Esophagus muscularis mucosa (tissue), 4 donors: ENCODE results near the gene ATP10A. TPM values are rescaled to one million over a fixed set of nuclear protein-coding genes. Genes with fewer than 3 reads are reported as not detected.

Source experiments
- DNase-seq: peaks from one replicate; pipeline ENCODE4 v3.0.0-alpha.2; 2017; ENCODE audit errors: extremely low spot score
- H3K27ac ChIP-seq, 4 donors: fragments of 200-600 bp; sonication (generic); replicated peaks in 1 of 4; 1 replicate in 3 of 4; 2 replicates in 1 of 4; pipeline ENCODE4 v1.5.1; 2016 to 2019; ENCODE audit warnings: mild to moderate bottlenecking in 1 of 4
- H3K27me3 ChIP-seq, 4 donors: fragments of 200-600 bp; sonication (generic); one replicate each; pipeline versions ENCODE4 v1.5.1 to v1.6.0; 2016 to 2019
- H3K36me3 ChIP-seq, 4 donors: fragments of 200-600 bp; sonication (generic); one replicate each; pipeline ENCODE4 v1.5.1; 2016 to 2019
- H3K4me1 ChIP-seq, 4 donors: fragments of 200-600 bp; sonication (generic); one replicate each; pipeline ENCODE4 v1.5.1; 2016 to 2019
- H3K4me3 ChIP-seq, 4 donors: fragments of 200-600 bp; sonication (generic); 1 replicate in 2 of 4; 2 replicates in 2 of 4; pipeline ENCODE4 v1.5.1; 2016 to 2019; ENCODE audit warnings: mild to moderate bottlenecking in 4 of 4, moderate library complexity in 1 of 4
- H3K9me3 ChIP-seq, 4 donors: fragments of 200-600 bp; sonication (generic); 1 replicate in 3 of 4; 2 replicates in 1 of 4; pipeline ENCODE4 v1.5.1; 2016 to 2019
- CTCF ChIP-seq, 3 experiments: fragments of 200-600 bp in 2 of 3; fragments of 450-650 bp in 1 of 3; sonication (generic) in 2 of 3; IDR thresholded peaks; one replicate each; pipeline ENCODE4 v1.5.1; 2017 to 2019; ENCODE audit warnings: antibody characterized with exemption in 3 of 3, mild to moderate bottlenecking in 2 of 3, moderate library complexity in 1 of 3
- EP300 ChIP-seq: sonication (generic); formaldehyde crosslinking; IDR thresholded peaks from one replicate; pipeline ENCODE4 v1.6.1; 2017; ENCODE audit warnings: antibody characterized with exemption
- POLR2A ChIP-seq: fragments of 450-650 bp; IDR thresholded peaks from one replicate; pipeline ENCODE4 v1.6.1; 2017; ENCODE audit warnings: antibody characterized with exemption, moderate library complexity, mild to moderate bottlenecking, low read depth
- POLR2AphosphoS5 ChIP-seq, 2 donors: sonication (generic); formaldehyde crosslinking; IDR thresholded peaks; one replicate each; pipeline ENCODE4 v1.6.1; 2017; ENCODE audit warnings: antibody characterized with exemption in 2 of 2
- WGBS: methylation state at CpG from one replicate; pipeline ENCODE4 v1.1.5; 2018; 5-methylcytosine and 5-hydroxymethylcytosine counted together
- intact Hi-C: fragments of 100-400 bp; cut with DNase I; formaldehyde crosslinking; loops from one replicate; pipeline ENCODE4 v1.15.1; 2023
- total RNA-seq, 4 donors: library from RNA; depleted of rRNA; stranded (reverse); fragments of >200 nt; gene quantifications; one replicate each; pipeline versions ENCODE4 v1.1.0 to v1.2.1, GENCODE V29; 2016

The ATP10A gene
- total RNA-seq, 4 donors from 2014 or later: 23.9 to 51.9 (median 32.6) TPM

- intact Hi-C loops: no loop called here
- WGBS: 87% methylated on average over 19 of the region's 19 CpGs
- TF ChIP-seq CTCF (IDR thresholded peaks at IDR 0.05): no peak
- Histone ChIP-seq H3K36me3 (peaks cover 0 to 48% (median 8%) of the 10 kb centered on the region in 4 donors), H3K9me3 (no peaks in the 10 kb centered on the region), H3K27me3 (no peaks in the 10 kb centered on the region), H3K4me1 (peaks cover 0 to 9% (median 0%) of the 10 kb centered on the region in 4 donors), H3K4me3 (no peak overlapping the region), H3K27ac (no peak overlapping the region)
- no peak for DNase-seq
Observed at GRCh38 chr15:25701721-25702465, 161.2 kb downstream of the ATP10A start.

- no peaks in the 10 kb centered on the region for H3K27me3 ChIP-seq
- WGBS: 92% methylated on average over 7 of the region's 7 CpGs
- H3K4me1 ChIP-seq: peaks cover 0 to 11% (median 0%) of the 10 kb centered on the region in 4 donors
- no peak overlapping the region for H3K4me3 ChIP-seq
- no peaks in the 10 kb centered on the region for H3K9me3 ChIP-seq
- TF ChIP-seq CTCF (IDR thresholded peaks at IDR 0.05) (no peak), POLR2A (no peak), POLR2AphosphoS5 (IDR thresholded peaks at IDR 0.05) (no peak), EP300 (no peak)
- DNase-seq: no peak
- H3K36me3 ChIP-seq: peaks cover 0 to 48% (median 15%) of the 10 kb centered on the region in 4 donors
- no peak overlapping the region for H3K27ac ChIP-seq
- intact Hi-C loops: no loop called here
Observed at GRCh38 chr15:25700916-25701315, 162.2 kb downstream of the ATP10A start.

- Histone ChIP-seq H3K27me3 (no peaks in the 10 kb centered on the region), H3K4me3 (no peak overlapping the region), H3K4me1 (peaks cover 0 to 21% (median 8%) of the 10 kb centered on the region in 4 donors), H3K36me3 (peaks cover 0 to 69% (median 37%) of the 10 kb centered on the region in 4 donors), H3K27ac (no peak overlapping the region), H3K9me3 (no peaks in the 10 kb centered on the region)
- DNase-seq: no peak
- TF ChIP-seq POLR2A (no peak), EP300 (no peak), POLR2AphosphoS5 (IDR thresholded peaks at IDR 0.05) (no peak), CTCF (IDR thresholded peaks at IDR 0.05) (no peak)
- WGBS: 86% methylated on average over 1 of the region's 1 CpG
- intact Hi-C loops: no loop called here
Observed at GRCh38 chr15:25697586-25697985, 165.5 kb downstream of the ATP10A start.

GRCh38 chr15:25695875-25696760 lies 167.0 kb downstream of the ATP10A start:
- peaks cover 0 to 60% (median 33%) of the 10 kb centered on the region in 4 donors for H3K36me3 ChIP-seq
- TF ChIP-seq POLR2AphosphoS5 (IDR thresholded peaks at IDR 0.05) (no peak), CTCF (IDR thresholded peaks at IDR 0.05) (no peak), EP300 (no peak), POLR2A (no peak)
- H3K4me3 ChIP-seq: no peak overlapping the region
- H3K4me1 ChIP-seq: peaks cover 0 to 32% (median 16%) of the 10 kb centered on the region in 4 donors
- no peaks in the 10 kb centered on the region for H3K9me3 ChIP-seq
- no peak overlapping the region for H3K27ac ChIP-seq
- DNase-seq: no peak
- WGBS: 83% methylated on average over 15 of the region's 17 CpGs
- intact Hi-C loops: loop anchor here (2.0 kb wide), 2 partner anchors 183 to 239 kb away; no protein-coding TSS in a partner anchor
- H3K27me3 ChIP-seq: no peaks in the 10 kb centered on the region
